ENCODE data around the gene CAMK1G. TPM values are rescaled to one million over a fixed set of nuclear protein-coding genes. Genes with fewer than 3 reads are reported as not detected.

CAMK1G gene
- total and polyA plus RNA-seq, 7 donors = 0.04 to 1.4 (median 0.46) TPM; not detected in 3

- Histone ChIP-seq H3K9me3 (no peaks in the 10 kb centered on the region), H3K36me3 (ENCODE audit: insufficient read depth in 1 of 2, low read depth in 1 of 2) (no peaks in the 10 kb centered on the region), H3K27ac (peak overlapping the region; percentile 2), H3K4me1 (peaks cover 42% of the 10 kb centered on the region), H3K4me3 (no peak overlapping the region), H3K27me3 (ENCODE audit: insufficient read depth in 3 of 3, low read length in 2 of 3) (no peaks in the 10 kb centered on the region)
- no peak for DNase-seq
- intact Hi-C loops (cut with DNase I) = no loop called here
- 60 to 94% (median 69%) methylated on average over 1 of the region's 1 CpG for WGBS, 3 donors
- no peak for ATAC-seq
- TF ChIP-seq CTCF (IDR thresholded peaks at IDR 0.05) = no peak
Observed at GRCh38 chr1:209650454-209650853, 66.9 kb downstream of the CAMK1G start.

GRCh38 chr1:209651138-209651587 lies 67.6 kb downstream of the CAMK1G start:
- Histone ChIP-seq H3K36me3 (ENCODE audit: insufficient read depth in 1 of 2, low read depth in 1 of 2) (no peaks in the 10 kb centered on the region), H3K27ac (no peak overlapping the region), H3K9me3 (no peaks in the 10 kb centered on the region), H3K27me3 (ENCODE audit: insufficient read depth in 3 of 3, low read length in 2 of 3) (no peaks in the 10 kb centered on the region), H3K4me3 (no peak overlapping the region), H3K4me1 (peaks cover 35% of the 10 kb centered on the region)
- intact Hi-C loops (cut with DNase I) = no loop called here
- DNase-seq (peak; percentile 77 to 84), ATAC-seq (peak in 3 of 4 donors; percentile 40 to 61 (median 60))
- no peak for TF ChIP-seq CTCF (IDR thresholded peaks at IDR 0.05)
- WGBS, 3 donors = 58 to 73% (median 68%) methylated on average over 5 of the region's 5 CpGs

GRCh38 chr1:209652121-209652735 lies 68.7 kb downstream of the CAMK1G start, which contains the start of gene LAMB3:
LAMB3 (minus strand) TSS chr1:209652425; CDS start chr1:209650944, 1,481 bp downstream.
- no peak for TF ChIP-seq CTCF (IDR thresholded peaks at IDR 0.05)
- Histone ChIP-seq H3K27ac (peak within 1 kb of the TSS; percentile 48), H3K36me3 (ENCODE audit: insufficient read depth in 1 of 2, low read depth in 1 of 2) (no peaks in the 10 kb centered on the region), H3K4me3 (no peak within 1 kb of the TSS), H3K4me1 (peaks cover 24% of the 10 kb centered on the region), H3K9me3 (no peaks in the 10 kb centered on the region), H3K27me3 (ENCODE audit: insufficient read depth in 3 of 3, low read length in 2 of 3) (no peaks in the 10 kb centered on the region)
- intact Hi-C loops (cut with DNase I) = no loop called here
- no peak for ATAC-seq
- DNase-seq = no peak
- 78 to 82% (median 80%) methylated on average over 14 of the region's 14 CpGs for WGBS, 3 donors

GRCh38 chr1:209652873-209653401 lies 69.4 kb downstream of the CAMK1G start:
- 50 to 64% (median 53%) methylated on average over 3 of the region's 3 CpGs for WGBS, 3 donors
- DNase-seq (peak; percentile 61 to 83), ATAC-seq (peak; percentile 12 to 72 (median 58))
- Histone ChIP-seq H3K36me3 (ENCODE audit: insufficient read depth in 1 of 2, low read depth in 1 of 2) (no peaks in the 10 kb centered on the region), H3K9me3 (no peaks in the 10 kb centered on the region), H3K27ac (peak overlapping the region; percentile 48), H3K27me3 (ENCODE audit: insufficient read depth in 3 of 3, low read length in 2 of 3) (no peaks in the 10 kb centered on the region), H3K4me3 (no peak overlapping the region), H3K4me1 (peaks cover 19% of the 10 kb centered on the region)
- no peak for TF ChIP-seq CTCF (IDR thresholded peaks at IDR 0.05)
- intact Hi-C loops (cut with DNase I) = no loop called here

Measured in psoas muscle (tissue), 8 donors.